Lower lobe of right lung (tissue), 2 donors: Measurements from ENCODE around the gene LUC7L. TPM values are rescaled to one million over a fixed set of nuclear protein-coding genes. Genes with fewer than 3 reads are reported as not detected.

ENCODE experiments used
- ATAC-seq, 2 donors: fragments of 200-7000 bp; cut with Tn5 transposase; one replicate each; pipeline ENCODE4 v1.9.1; 2020 to 2022; ENCODE audit warnings: mild to moderate bottlenecking in 2 of 2, moderate library complexity in 2 of 2
- DNase-seq: peaks from one replicate; pipeline ENCODE4 v3.0.0-alpha.2; 2020
- H3K27ac ChIP-seq: fragments of 200-600 bp; one replicate; pipeline ENCODE4 v1.8.0; 2022
- H3K27me3 ChIP-seq: fragments of 200-600 bp; one replicate; pipeline ENCODE4 v1.8.0; 2022; ENCODE audit warnings: low read depth
- H3K36me3 ChIP-seq: fragments of 200-600 bp; one replicate; pipeline ENCODE4 v1.8.0; 2022; ENCODE audit warnings: mild to moderate bottlenecking
- H3K4me1 ChIP-seq: fragments of 200-600 bp; one replicate; pipeline ENCODE4 v1.8.0; 2022
- H3K4me3 ChIP-seq: fragments of 200-600 bp; one replicate; pipeline ENCODE4 v1.8.0; 2022; ENCODE audit warnings: mild to moderate bottlenecking
- H3K9me3 ChIP-seq: fragments of 200-600 bp; one replicate; pipeline ENCODE4 v1.8.0; 2022
- intact Hi-C: fragments of 100-400 bp; cut with DNase I; formaldehyde crosslinking; loops from one replicate; pipeline ENCODE4 v1.11.0; 2022
- total RNA-seq: library from RNA; stranded (reverse); fragmentation: NEBNext Ultra II Directional; extraction: Animal tissue kit (Norgen Biotek cat#: 25700); gene quantifications from one replicate; pipeline ENCODE4 v1.2.1, GENCODE V29; 2021
- TF ChIP-seq, protein P1 (sequence below): fragments of 200-600 bp; IDR thresholded peaks from one replicate; pipeline ENCODE4 v1.8.0; 2022; ENCODE audit warnings: antibody characterized with exemption, mild to moderate bottlenecking
- donor health status: DM: no; HTN: yes; CAD: no; lungs with severe emphysema.

Gene LUC7L
- total RNA-seq, 1 donor from 2014 or later, result 70.9 TPM

DNA sequence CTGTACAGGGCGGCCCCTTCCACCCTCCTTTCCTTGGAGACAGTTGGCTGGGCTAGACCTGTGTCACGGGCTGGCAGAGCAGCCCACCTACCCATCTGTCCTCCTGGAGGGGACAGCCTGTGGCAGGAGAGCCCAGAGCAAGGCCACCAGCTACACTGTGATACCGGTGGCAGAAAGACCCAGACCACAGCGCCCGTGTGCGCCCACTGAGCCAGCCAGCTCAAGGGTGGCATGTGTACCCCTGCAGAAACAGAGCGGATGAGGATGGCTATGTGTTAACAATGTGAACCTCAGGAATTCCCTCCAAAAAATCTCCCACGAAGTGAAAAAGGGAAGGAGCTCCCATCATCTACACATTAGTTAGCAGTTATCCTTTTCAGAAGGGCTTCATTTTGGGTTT lies 41.9 kb downstream of the LUC7L start:
- intact Hi-C loops, result no loop called here
- H3K9me3 ChIP-seq, result no peaks in the 10 kb centered on the region
- peaks cover 52% of the 10 kb centered on the region for H3K36me3 ChIP-seq
- ATAC-seq, result no peak
- no peak overlapping the region for H3K4me3 ChIP-seq
- no peak for DNase-seq
- H3K27ac ChIP-seq, result no peak overlapping the region
- H3K4me1 ChIP-seq, result no peaks in the 10 kb centered on the region
- TF ChIP-seq, protein P1, sequence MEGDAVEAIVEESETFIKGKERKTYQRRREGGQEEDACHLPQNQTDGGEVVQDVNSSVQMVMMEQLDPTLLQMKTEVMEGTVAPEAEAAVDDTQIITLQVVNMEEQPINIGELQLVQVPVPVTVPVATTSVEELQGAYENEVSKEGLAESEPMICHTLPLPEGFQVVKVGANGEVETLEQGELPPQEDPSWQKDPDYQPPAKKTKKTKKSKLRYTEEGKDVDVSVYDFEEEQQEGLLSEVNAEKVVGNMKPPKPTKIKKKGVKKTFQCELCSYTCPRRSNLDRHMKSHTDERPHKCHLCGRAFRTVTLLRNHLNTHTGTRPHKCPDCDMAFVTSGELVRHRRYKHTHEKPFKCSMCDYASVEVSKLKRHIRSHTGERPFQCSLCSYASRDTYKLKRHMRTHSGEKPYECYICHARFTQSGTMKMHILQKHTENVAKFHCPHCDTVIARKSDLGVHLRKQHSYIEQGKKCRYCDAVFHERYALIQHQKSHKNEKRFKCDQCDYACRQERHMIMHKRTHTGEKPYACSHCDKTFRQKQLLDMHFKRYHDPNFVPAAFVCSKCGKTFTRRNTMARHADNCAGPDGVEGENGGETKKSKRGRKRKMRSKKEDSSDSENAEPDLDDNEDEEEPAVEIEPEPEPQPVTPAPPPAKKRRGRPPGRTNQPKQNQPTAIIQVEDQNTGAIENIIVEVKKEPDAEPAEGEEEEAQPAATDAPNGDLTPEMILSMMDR, result no peak
- H3K27me3 ChIP-seq, result no peaks in the 10 kb centered on the region

DNA sequence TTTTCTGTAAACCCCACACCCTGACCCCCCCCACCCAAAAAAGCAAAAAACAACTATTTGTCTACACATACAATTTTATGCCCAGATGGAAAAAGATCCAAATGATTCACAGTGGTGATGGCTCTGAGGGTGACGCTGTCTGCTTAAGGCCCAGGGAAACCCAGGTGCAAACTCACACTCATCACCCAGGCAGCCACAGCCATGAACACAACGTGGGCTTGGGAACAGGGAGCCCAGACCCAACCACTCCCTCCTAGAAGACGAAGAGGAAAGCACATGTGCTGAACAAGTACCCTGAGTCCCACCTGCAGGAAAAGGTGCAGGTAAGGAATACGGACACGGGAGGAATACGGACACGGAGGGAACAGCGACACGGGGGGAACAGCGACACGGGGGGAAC lies 43.6 kb downstream of the LUC7L start:
- H3K4me3 ChIP-seq, result no peak overlapping the region
- intact Hi-C loops, result no loop called here
- DNase-seq, result no peak

DNA sequence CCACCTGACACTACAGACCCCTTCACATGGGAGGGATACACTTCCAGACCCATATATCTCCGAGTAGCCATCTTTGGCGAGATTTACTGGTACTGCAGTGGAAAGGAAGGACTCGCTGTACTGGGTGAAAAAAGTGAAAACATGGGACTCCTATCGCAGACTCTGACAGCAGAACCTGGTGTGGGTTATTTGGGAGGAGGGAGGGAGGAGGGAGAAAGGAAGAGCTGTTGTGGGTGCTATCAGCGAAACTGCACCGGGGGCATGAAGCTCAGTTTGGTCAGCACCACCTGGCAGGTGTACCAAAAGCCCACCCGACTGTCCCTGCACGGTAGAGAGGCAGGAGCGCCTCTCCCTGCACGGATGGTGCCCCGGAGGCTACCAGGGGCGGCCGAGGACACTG lies 44.0 kb downstream of the LUC7L start:
- no peak for ATAC-seq
- Histone ChIP-seq H3K36me3 (peaks cover 31% of the 10 kb centered on the region), H3K4me1 (peaks cover 15% of the 10 kb centered on the region), H3K9me3 (no peaks in the 10 kb centered on the region), H3K4me3 (no peak overlapping the region), H3K27ac (no peak overlapping the region), H3K27me3 (peaks cover 11% of the 10 kb centered on the region)
- intact Hi-C loops, result no loop called here
- TF ChIP-seq, protein P1, result no peak
- no peak for DNase-seq

More for the DNA sequence above, 43.6 kb downstream of the LUC7L start:
- TF ChIP-seq, protein P1, result no peak
- Histone ChIP-seq H3K27ac (no peak overlapping the region), H3K27me3 (peaks cover 6% of the 10 kb centered on the region), H3K36me3 (peaks cover 36% of the 10 kb centered on the region), H3K4me1 (peaks cover 10% of the 10 kb centered on the region), H3K9me3 (no peaks in the 10 kb centered on the region)
- no peak for ATAC-seq

DNA sequence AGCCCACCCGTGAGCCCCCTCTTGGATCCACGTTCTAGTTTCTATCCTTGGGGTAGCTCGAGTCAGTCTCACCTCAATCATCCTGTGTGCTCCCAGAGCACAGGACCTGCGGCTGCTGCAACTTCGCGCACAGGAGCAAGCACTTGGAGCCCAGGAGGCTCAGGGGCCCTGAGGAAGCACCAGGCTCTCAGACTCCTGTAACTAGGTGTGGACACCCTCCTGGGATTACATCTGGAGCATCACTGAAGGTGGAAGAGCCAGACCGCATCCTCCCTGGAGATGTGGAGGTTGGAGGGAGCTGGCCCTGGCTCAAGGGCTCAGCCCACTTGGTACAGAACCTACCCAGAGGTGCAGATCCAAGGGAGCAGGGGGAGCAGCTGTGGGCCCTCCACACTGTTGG lies 46.2 kb downstream of the LUC7L start:
- Histone ChIP-seq H3K9me3 (no peaks in the 10 kb centered on the region), H3K27ac (no peak overlapping the region), H3K27me3 (peaks cover 33% of the 10 kb centered on the region), H3K4me3 (no peak overlapping the region), H3K36me3 (peaks cover 9% of the 10 kb centered on the region), H3K4me1 (peaks cover 22% of the 10 kb centered on the region)
- intact Hi-C loops, result no loop called here
- no peak for DNase-seq
- ATAC-seq, result no peak
- TF ChIP-seq, protein P1, result no peak

DNA sequence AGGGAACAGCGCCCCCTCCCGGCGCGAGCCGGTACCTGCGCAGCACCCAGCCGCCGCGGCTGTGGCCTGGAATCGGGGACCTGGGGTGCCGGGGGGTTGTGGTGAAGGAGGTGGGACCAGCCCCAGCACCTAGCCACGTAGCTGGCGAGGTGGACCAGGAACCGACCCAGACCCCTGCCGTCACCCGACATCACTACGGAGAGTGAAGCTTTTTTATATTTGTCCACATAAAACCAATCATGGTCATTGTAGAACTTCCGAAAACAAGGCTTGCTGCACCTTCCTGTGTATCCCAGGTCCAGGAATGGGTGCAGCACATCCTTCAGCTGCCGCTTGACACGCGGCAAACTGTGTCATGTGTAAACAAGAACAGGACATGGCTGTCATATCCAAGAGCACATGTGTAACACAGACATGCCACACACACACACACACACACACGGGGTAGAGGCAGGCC lies 47.7 kb downstream of the LUC7L start:
- no peaks in the 10 kb centered on the region for H3K36me3 ChIP-seq

More for the DNA sequence above, 47.7 kb downstream of the LUC7L start:
- peak overlapping the region; percentile 47 for H3K4me3 ChIP-seq
- no peaks in the 10 kb centered on the region for H3K9me3 ChIP-seq
- peaks cover 43% of the 10 kb centered on the region for H3K27me3 ChIP-seq
- DNase-seq (no peak), ATAC-seq (no peak)
- peaks cover 22% of the 10 kb centered on the region for H3K4me1 ChIP-seq
- intact Hi-C loops, result no loop called here
- no peak overlapping the region for H3K27ac ChIP-seq
- TF ChIP-seq, protein P1, result peak; percentile 99
